HepG2 (cell line): ENCODE data around the gene FKBP1A. TPM values are rescaled to one million over a fixed set of nuclear protein-coding genes. Genes with fewer than 3 reads are reported as not detected.
A peak's percentile ranks its signal among the peaks of the same experiment; 100 is the strongest.

ENCODE experiments used
- ARHGAP35 ChIP-seq: sonication (generic); formaldehyde crosslinking; IDR thresholded peaks from 2 replicates; pipeline ENCODE4 v1.9.0; 2022; ENCODE audit warnings: mild to moderate bottlenecking, inconsistent platforms, moderate library complexity, missing genetic modification reagents, borderline replicate concordance
- CAMTA2 ChIP-seq: sonication (generic); formaldehyde crosslinking; IDR thresholded peaks from 2 replicates; pipeline ENCODE4 v1.4.0; 2020; ENCODE audit warnings: mild to moderate bottlenecking, missing genetic modification reagents, borderline replicate concordance
- DBP ChIP-seq: sonication (generic); formaldehyde crosslinking; IDR thresholded peaks from 2 replicates; pipeline ENCODE4 v1.4.0; 2020; ENCODE audit warnings: missing genetic modification reagents; ENCODE audit errors: not compliant biosample characterization
- FLYWCH1 ChIP-seq: sonication (generic); formaldehyde crosslinking; IDR thresholded peaks from 2 replicates; pipeline ENCODE4 v1.8.1; 2023; ENCODE audit warnings: mild to moderate bottlenecking, missing genetic modification reagents
- HHEX ChIP-seq: IDR thresholded peaks from 2 replicates; pipeline ENCODE4 v1.6.1; 2016; ENCODE audit warnings: control low read depth
- HNF4A ChIP-seq: sonication (generic); formaldehyde crosslinking; IDR thresholded peaks from 2 replicates; pipeline ENCODE4 v1.4.0; 2020; ENCODE audit warnings: missing genetic modification reagents
- IKZF4 ChIP-seq: sonication (generic); formaldehyde crosslinking; IDR thresholded peaks from 2 replicates; pipeline ENCODE4 v1.5.1; 2020; ENCODE audit warnings: borderline replicate concordance, mild to moderate bottlenecking, low read depth, missing genetic modification reagents; ENCODE audit errors: not compliant biosample characterization
- KLF6 ChIP-seq: IDR thresholded peaks from 2 replicates; pipeline ENCODE4 v1.8.0; 2016; ENCODE audit warnings: missing biosample characterization, missing genetic modification reagents
- NR1H2 ChIP-seq: sonication (generic); formaldehyde crosslinking; IDR thresholded peaks from 2 replicates; pipeline ENCODE4 v1.8.1; 2022; ENCODE audit warnings: low read depth, missing genetic modification reagents, borderline replicate concordance
- PHF8 ChIP-seq: sonication (generic); formaldehyde crosslinking; IDR thresholded peaks from 2 replicates; pipeline ENCODE4 v1.5.0; 2020; ENCODE audit warnings: missing genetic modification reagents
- POLR2AphosphoS5 ChIP-seq: IDR thresholded peaks from 2 replicates; pipeline ENCODE4 v1.6.1; 2012; ENCODE audit warnings: low read depth, low read length
- RNF219 ChIP-seq: sonication (generic); formaldehyde crosslinking; IDR thresholded peaks from 2 replicates; pipeline ENCODE4 v1.5.0; 2020; ENCODE audit warnings: mild to moderate bottlenecking, missing genetic modification reagents
- ZBTB7B ChIP-seq: sonication (generic); formaldehyde crosslinking; IDR thresholded peaks from 2 replicates; pipeline ENCODE4 v1.4.0; 2020; ENCODE audit warnings: missing genetic modification reagents
- ZIK1 ChIP-seq: sonication (generic); formaldehyde crosslinking; IDR thresholded peaks from 2 replicates; pipeline ENCODE4 v1.5.0; 2020; ENCODE audit warnings: mild to moderate bottlenecking, low read depth, missing genetic modification reagents, borderline replicate concordance
- ZNF18 ChIP-seq: sonication (generic); formaldehyde crosslinking; IDR thresholded peaks from 2 replicates; pipeline ENCODE4 v1.8.0; 2022; ENCODE audit warnings: mild to moderate bottlenecking, missing genetic modification reagents; ENCODE audit not compliant: insufficient replicate concordance
- ZNF180 ChIP-seq: sonication (generic); formaldehyde crosslinking; IDR thresholded peaks from 2 replicates; pipeline ENCODE4 v1.4.0; 2020; ENCODE audit warnings: low read depth, missing genetic modification reagents, borderline replicate concordance
- ZNF263 ChIP-seq: sonication (generic); formaldehyde crosslinking; IDR thresholded peaks from 2 replicates; pipeline ENCODE4 v1.4.0; 2020; ENCODE audit warnings: missing genetic modification reagents
- ZNF501 ChIP-seq: sonication (generic); formaldehyde crosslinking; IDR thresholded peaks from 2 replicates; pipeline ENCODE4 v1.5.1; 2020; ENCODE audit warnings: mild to moderate bottlenecking, moderate library complexity, missing genetic modification reagents
- ZNF503 ChIP-seq: sonication (generic); formaldehyde crosslinking; IDR thresholded peaks from 2 replicates; pipeline ENCODE4 v1.4.0; 2020; ENCODE audit warnings: missing genetic modification reagents
- ZNF580 ChIP-seq: IDR thresholded peaks from 2 replicates; pipeline ENCODE4 v1.6.1; 2016; ENCODE audit warnings: low read depth, borderline replicate concordance
- polyA plus RNA-seq, 8 experiments: library from polyadenylated mRNA; depleted of rRNA in 3 of 8; stranded (reverse) in 7 of 8; unstranded in 1 of 8; fragments of >200 nt; fragmentation: Illumina TruSeq in 4 of 8; extraction: Trizol in 4 of 8; gene quantifications; 2 replicates each; pipeline versions ENCODE4 v1.2.1 to v1.2.3, GENCODE V29; 2011 to 2016; ENCODE audit warnings: low read depth in 4 of 8, missing spikeins in 1 of 8, mixed read lengths in 1 of 8; ENCODE audit not compliant: insufficient read depth in 1 of 8
- total RNA-seq, 5 experiments: library from RNA; depleted of rRNA; stranded (reverse); fragments of >200 nt; fragmentation: Illumina TruSeq; extraction: Trizol; gene quantifications; 2 replicates each; pipeline ENCODE4 v1.2.3, GENCODE V29; 2016; ENCODE audit warnings: low read depth in 1 of 5

Gene FKBP1A
- total and polyA plus RNA-seq, 2 of the 13 experiments (the other 11 are each of a cell fraction or from before 2014, with no cell fraction given): 119 to 468 TPM

GRCh38 chr20:1392693-1393506 is at the start of gene FKBP1A (continued):
- no peak for TF ChIP-seq RNF219 (CRISPR knock-in tag)
- no peak for TF ChIP-seq CAMTA2 (CRISPR knock-in tag)
- no peak for TF ChIP-seq ZNF180 (CRISPR knock-in tag)
- TF ChIP-seq KLF6 (CRISPR knock-in tag): peak; percentile 94; the same call in 1 of the 2 replicates
- TF ChIP-seq ZNF580 (CRISPR knock-in tag): peak; percentile 55; the same call in 1 of the 2 replicates
- no peak for TF ChIP-seq FLYWCH1 (CRISPR knock-in tag)
- peak; percentile 73 for TF ChIP-seq ZNF18 (CRISPR knock-in tag)
- TF ChIP-seq NR1H2 (CRISPR knock-in tag): no peak
- peak; percentile 89 for TF ChIP-seq POLR2AphosphoS5
- TF ChIP-seq PHF8 (CRISPR knock-in tag): peak; percentile 96
- no peak for TF ChIP-seq DBP (CRISPR knock-in tag)
- 0 out of 2 replicates have a peak, but pooled peaks have one; percentile 78 for TF ChIP-seq ZIK1 (CRISPR knock-in tag)
- no peak; the same call in 1 of the 2 replicates for TF ChIP-seq ZNF503 (CRISPR knock-in tag)
- no peak for TF ChIP-seq ARHGAP35 (CRISPR knock-in tag)
- TF ChIP-seq ZNF263 (CRISPR knock-in tag): no peak
- peak; percentile 94 for TF ChIP-seq ZNF501 (CRISPR knock-in tag)
- peak; percentile 76; the same call in 1 of the 2 replicates for TF ChIP-seq ZBTB7B (CRISPR knock-in tag)
- no peak for TF ChIP-seq HHEX (CRISPR knock-in tag)
- TF ChIP-seq IKZF4 (CRISPR knock-in tag): peak; percentile 91
- TF ChIP-seq HNF4A (CRISPR knock-in tag): no peak
